Endodermal cell (in vitro differentiated cells): ENCODE results near the gene ANGEL1. TPM values are rescaled to one million over a fixed set of nuclear protein-coding genes. Genes with fewer than 3 reads are reported as not detected.
A peak's percentile ranks its signal among the peaks of the same experiment; 100 is the strongest.

Experiments
- DNase-seq: peaks from one replicate; pipeline ENCODE4 v3.0.0-alpha.2; 2017
- H3K27ac ChIP-seq: 2 replicates; pipeline ENCODE4 v1.5.1; 2013; ENCODE audit warnings: mild to moderate bottlenecking, low read depth, low read length, moderate library complexity
- H3K27me3 ChIP-seq: 2 replicates; pipeline ENCODE4 v1.6.1; 2013; ENCODE audit warnings: mild to moderate bottlenecking, low read length, moderate library complexity; ENCODE audit not compliant: insufficient read depth, control insufficient read depth, poor library complexity, severe bottlenecking
- H3K36me3 ChIP-seq: 2 replicates; pipeline ENCODE4 v1.7.0; 2013; ENCODE audit warnings: mild to moderate bottlenecking, low read length, moderate library complexity; ENCODE audit not compliant: control insufficient read depth, insufficient read depth
- H3K4me1 ChIP-seq: one replicate; pipeline ENCODE4 v1.7.0; 2013; ENCODE audit warnings: low read length; ENCODE audit not compliant: control insufficient read depth, insufficient read depth
- H3K4me3 ChIP-seq: 2 replicates; pipeline ENCODE4 v1.5.1; 2013; ENCODE audit warnings: mild to moderate bottlenecking, low read length, moderate library complexity
- H3K9ac ChIP-seq: 2 replicates; pipeline ENCODE4 v1.6.1; 2013; ENCODE audit warnings: mild to moderate bottlenecking, low read length, moderate library complexity; ENCODE audit not compliant: poor library complexity, severe bottlenecking; ENCODE audit errors: extremely low read depth
- H3K9me3 ChIP-seq: 2 replicates; pipeline ENCODE4 v1.6.1; 2013; ENCODE audit warnings: mild to moderate bottlenecking, low read length, moderate library complexity; ENCODE audit not compliant: control insufficient read depth
- H3K27ac Mint-ChIP-seq: 2 replicates; pipeline ENCODE4 v1.8.0; 2020; ENCODE audit warnings: mixed read lengths
- H3K27me3 Mint-ChIP-seq: 2 replicates; pipeline ENCODE4 v1.8.0; 2021; ENCODE audit warnings: mild to moderate bottlenecking, mixed read lengths; ENCODE audit not compliant: insufficient read depth
- H3K36me3 Mint-ChIP-seq: 2 replicates; pipeline ENCODE4 v1.8.0; 2020; ENCODE audit warnings: low read depth, mixed read lengths
- H3K4me1 Mint-ChIP-seq: 2 replicates; pipeline ENCODE4 v1.8.0; 2020; ENCODE audit warnings: mixed read lengths
- H3K4me3 Mint-ChIP-seq: 2 replicates; pipeline ENCODE4 v1.8.0; 2020; ENCODE audit warnings: mild to moderate bottlenecking, moderate library complexity, mixed read lengths
- H3K9me3 Mint-ChIP-seq: 2 replicates; pipeline ENCODE4 v1.8.0; 2020; ENCODE audit warnings: mild to moderate bottlenecking, mixed read lengths
- CTCF ChIP-seq: fragments of 200-600 bp; sonication (generic); conservative IDR thresholded peaks from 2 replicates; pipeline ENCODE4 v1.5.0; 2021; ENCODE audit warnings: antibody characterized with exemption, mild to moderate bottlenecking
- WGBS, 2 experiments: methylation state at CpG; one replicate each; pipeline versions ENCODE4 v1.1.5 to v1.1.7; 2013; ENCODE audit warnings: missing lambda C conversion rate in 2 of 2, mixed read lengths in 1 of 2; ENCODE audit not compliant: insufficient coverage in 1 of 2, insufficient read length in 1 of 2; 5-methylcytosine and 5-hydroxymethylcytosine counted together
- total RNA-seq, 2 donors: library from RNA; stranded (reverse); fragmentation: NEBNext Ultra II Directional in 1 of 2; extraction: Animal tissue kit (Norgen Biotek cat#: 25700) in 1 of 2; gene quantifications; 2 replicates in 1 of 2; 3 replicates in 1 of 2; pipeline ENCODE4 v1.2.1, GENCODE V29; 2021

The ANGEL1 gene
- total RNA-seq, 2 donors from 2014 or later = 21.5 to 32.5 TPM

- Histone ChIP-seq H3K27me3 (peaks cover 50% of the 10 kb centered on the region), H3K36me3 (no peaks in the 10 kb centered on the region), H3K9ac (peak overlapping the region; percentile 44), H3K9me3 (no peaks in the 10 kb centered on the region), H3K4me3 (peak overlapping the region; percentile 82), H3K27ac (no peak overlapping the region), H3K4me1 (no peaks in the 10 kb centered on the region)
- peaks cover 80% of the 10 kb centered on the region for H3K27me3 Mint-ChIP-seq
- 62 to 70% methylated on average over 24 to 26 of the region's 26 CpGs for WGBS, 2 experiments
- TF ChIP-seq CTCF = no peak
- H3K4me3 Mint-ChIP-seq = peak overlapping the region; percentile 65
- peak; percentile 38 for DNase-seq
- H3K9me3 Mint-ChIP-seq = no peaks in the 10 kb centered on the region
- H3K27ac Mint-ChIP-seq = peak overlapping the region; percentile 68
- peaks cover 5% of the 10 kb centered on the region for H3K4me1 Mint-ChIP-seq
- H3K36me3 Mint-ChIP-seq = peaks cover 3% of the 10 kb centered on the region
Measured at GRCh38 chr14:76760331-76761135, 52.1 kb downstream of the ANGEL1 start.

GRCh38 chr14:76759589-76759988 is 53.1 kb downstream of the ANGEL1 start:
- H3K27me3 Mint-ChIP-seq = peaks cover 72% of the 10 kb centered on the region
- peaks cover 50% of the 10 kb centered on the region for H3K27me3 ChIP-seq
- H3K9me3 ChIP-seq = no peaks in the 10 kb centered on the region
- H3K36me3 Mint-ChIP-seq = peaks cover 3% of the 10 kb centered on the region
- no peak overlapping the region for H3K4me3 Mint-ChIP-seq
- H3K4me1 Mint-ChIP-seq = peaks cover 5% of the 10 kb centered on the region
- no peak overlapping the region for H3K4me3 ChIP-seq
- no peak overlapping the region for H3K9ac ChIP-seq
- TF ChIP-seq CTCF = no peak
- H3K27ac Mint-ChIP-seq = no peak overlapping the region
- H3K36me3 ChIP-seq = no peaks in the 10 kb centered on the region
- no peaks in the 10 kb centered on the region for H3K4me1 ChIP-seq
- peak; percentile 33 for DNase-seq
- H3K9me3 Mint-ChIP-seq = no peaks in the 10 kb centered on the region
- WGBS, 2 experiments = 91 to 100% methylated on average over 3 to 4 of the region's 4 CpGs
- no peak overlapping the region for H3K27ac ChIP-seq

- WGBS, 2 experiments = 87 to 94% methylated on average over 6 of the region's 6 CpGs
- H3K4me1 Mint-ChIP-seq = peaks cover 5% of the 10 kb centered on the region
- Histone ChIP-seq H3K27ac (no peak overlapping the region), H3K27me3 (peaks cover 24% of the 10 kb centered on the region), H3K9me3 (no peaks in the 10 kb centered on the region), H3K9ac (no peak overlapping the region), H3K36me3 (no peaks in the 10 kb centered on the region), H3K4me1 (no peaks in the 10 kb centered on the region), H3K4me3 (no peak overlapping the region)
- H3K9me3 Mint-ChIP-seq = no peaks in the 10 kb centered on the region
- no peak for TF ChIP-seq CTCF
- no peak overlapping the region for H3K27ac Mint-ChIP-seq
- H3K27me3 Mint-ChIP-seq = peaks cover 62% of the 10 kb centered on the region
- H3K36me3 Mint-ChIP-seq = no peaks in the 10 kb centered on the region
- no peak overlapping the region for H3K4me3 Mint-ChIP-seq
- no peak for DNase-seq
Measured at GRCh38 chr14:76756371-76756750, 56.3 kb downstream of the ANGEL1 start.
